B cell (primary cell): Measurements from ENCODE around the gene ABLIM3. TPM values are rescaled to one million over a fixed set of nuclear protein-coding genes. Genes with fewer than 3 reads are reported as not detected.

Experiments
- ATAC-seq: fragments of 200-7000 bp; cut with Tn5 transposase; one replicate; pipeline ENCODE4 v1.10.0; 2021; ENCODE audit warnings: low read depth, mild to moderate bottlenecking, moderate number of reproducible peaks, moderate library complexity
- CTCF ChIA-PET: fragments of 350-600 bp; sonication (Branson Sonifier 250); formaldehyde crosslinking; loops from one replicate; lab custom pipeline; 2021; ENCODE audit warnings: antibody characterized with exemption, inconsistent platforms; lab: Charles Lee
- POLR2A ChIA-PET: fragments of 350-600 bp; sonication (Branson Sonifier 250); formaldehyde crosslinking; loops from one replicate; lab custom pipeline; 2021; ENCODE audit warnings: antibody characterized with exemption; lab: Charles Lee
- DNase-seq: peaks from one replicate; pipeline ENCODE4 v3.0.0; 2013
- H2AFZ ChIP-seq: 2 replicates; pipeline ENCODE4 v1.6.1; 2012; ENCODE audit warnings: mild to moderate bottlenecking, low read depth, low read length; ENCODE audit not compliant: insufficient read depth, poor library complexity, severe bottlenecking
- H3K27ac ChIP-seq, 2 donors: 1 replicate in 1 of 2; 2 replicates in 1 of 2; pipeline ENCODE4 v1.5.1; 2012 to 2013; ENCODE audit warnings: low read length in 2 of 2, mild to moderate bottlenecking in 2 of 2, moderate library complexity in 1 of 2
- H3K27me3 ChIP-seq, 4 experiments: fragments of 200-600 bp in 1 of 4; sonication (generic) in 1 of 4; replicated peaks in 1 of 4; 1 replicate in 2 of 4; 2 replicates in 2 of 4; pipeline versions ENCODE4 v1.6.1 to v1.7.0; 2013 to 2016; ENCODE audit warnings: low read length in 3 of 4, mild to moderate bottlenecking in 2 of 4, mixed read lengths in 1 of 4, moderate library complexity in 1 of 4; ENCODE audit not compliant: insufficient read depth in 4 of 4, control insufficient read depth in 3 of 4; ENCODE audit errors: control extremely low read depth in 1 of 4
- H3K36me3 ChIP-seq, 2 experiments: replicated peaks in 1 of 2; 1 replicate in 1 of 2; 2 replicates in 1 of 2; pipeline versions ENCODE4 v1.6.1 to v1.7.1; 2013; ENCODE audit warnings: low read length in 1 of 2; ENCODE audit not compliant: insufficient read depth in 2 of 2, control insufficient read depth in 1 of 2; ENCODE audit errors: control extremely low read depth in 1 of 2, extremely low read depth in 1 of 2
- H3K4me1 ChIP-seq, 2 donors: fragments of 200-600 bp in 1 of 2; sonication (generic) in 1 of 2; 1 replicate in 1 of 2; 2 replicates in 1 of 2; pipeline versions ENCODE4 v1.5.1 to v1.6.1; 2013 to 2017; ENCODE audit warnings: low read length in 2 of 2; ENCODE audit not compliant: control insufficient read depth in 2 of 2, insufficient read depth in 2 of 2
- H3K4me2 ChIP-seq: replicated peaks from 2 replicates; pipeline ENCODE3; 2012; ENCODE audit warnings: mild to moderate bottlenecking, low read depth, low read length; ENCODE audit not compliant: poor library complexity, severe bottlenecking
- H3K4me3 ChIP-seq, 5 experiments: fragments of 200-600 bp in 1 of 5; sonication (generic) in 1 of 5; 1 replicate in 3 of 5; 2 replicates in 2 of 5; pipeline versions ENCODE4 v1.5.1 to v1.7.0; 2011 to 2016; ENCODE audit warnings: low read length in 4 of 5, mild to moderate bottlenecking in 4 of 5, low read depth in 2 of 5, control low read depth in 1 of 5, moderate library complexity in 1 of 5; ENCODE audit not compliant: insufficient read depth in 1 of 5; ENCODE audit errors: control extremely low read depth in 1 of 5, extremely low read depth in 1 of 5
- H3K79me2 ChIP-seq: fragments of 200-600 bp; sonication (generic); one replicate; pipeline ENCODE4 v1.6.0; 2016; ENCODE audit warnings: low read length; ENCODE audit not compliant: control insufficient read depth, insufficient read depth
- H3K9ac ChIP-seq: fragments of 200-600 bp; sonication (generic); 2 replicates; pipeline ENCODE4 v1.6.1; 2017; ENCODE audit warnings: mild to moderate bottlenecking, low read length, moderate library complexity
- H3K9me3 ChIP-seq, 3 donors: one replicate each; pipeline versions ENCODE4 v1.6.1 to v1.7.1; 2013; ENCODE audit warnings: low read length in 2 of 3; ENCODE audit not compliant: control insufficient read depth in 2 of 3, insufficient read depth in 1 of 3; ENCODE audit errors: control extremely low read depth in 1 of 3
- H4K20me1 ChIP-seq: 2 replicates; pipeline ENCODE4 v1.6.0; 2012; ENCODE audit warnings: mild to moderate bottlenecking, low read length; ENCODE audit not compliant: insufficient read depth, control insufficient read depth, poor library complexity, severe bottlenecking
- H3K27ac Mint-ChIP-seq: one replicate; pipeline ENCODE4 v1.8.0; 2021; ENCODE audit warnings: mixed read lengths
- H3K27me3 Mint-ChIP-seq: one replicate; pipeline ENCODE4 v1.8.0; 2021; ENCODE audit warnings: mixed read lengths
- H3K4me1 Mint-ChIP-seq: one replicate; pipeline ENCODE4 v1.8.0; 2021; ENCODE audit warnings: mixed read lengths
- H3K4me3 Mint-ChIP-seq: one replicate; pipeline ENCODE4 v1.8.0; 2021; ENCODE audit warnings: mixed read lengths
- H3K9me3 Mint-ChIP-seq: one replicate; pipeline ENCODE4 v1.8.0; 2022; ENCODE audit warnings: mixed read lengths; ENCODE audit not compliant: insufficient read depth
- EZH2 ChIP-seq: IDR thresholded peaks from 2 replicates; pipeline ENCODE4 v1.6.1; 2012; ENCODE audit warnings: borderline replicate concordance, low read depth, mild to moderate bottlenecking, moderate library complexity, low read length; ENCODE audit not compliant: insufficient read depth, poor library complexity, severe bottlenecking
- WGBS: methylation state at CpG from one replicate; pipeline ENCODE4 v1.1.5; 2013; ENCODE audit warnings: missing lambda C conversion rate; ENCODE audit not compliant: insufficient coverage; 5-methylcytosine and 5-hydroxymethylcytosine counted together
- intact Hi-C: fragments of 100-400 bp; cut with micrococcal nuclease; formaldehyde crosslinking; loops from one replicate; pipeline ENCODE4 v1.10.0; 2022
- polyA plus RNA-seq: library from polyadenylated mRNA; depleted of rRNA; stranded (reverse); fragments of >200 nt; gene quantifications from 2 replicates; pipeline ENCODE4 v1.2.3, GENCODE V29; 2012
- total RNA-seq, 2 donors: library from RNA; stranded (reverse); fragments of 120-200 nt in 1 of 2; gene quantifications; 1 replicate in 1 of 2; 2 replicates in 1 of 2; pipeline versions ENCODE4 v1.2.3 to v1.2.4, GENCODE V29; 2013 to 2022
- TF ChIP-seq, protein P1 (sequence below): fragments of 200-600 bp; IDR thresholded peaks from one replicate; pipeline ENCODE4 v1.8.0; 2022; ENCODE audit warnings: antibody characterized with exemption, mild to moderate bottlenecking

Gene ABLIM3
- total and polyA plus RNA-seq, 2 donors (not counting 1 experiment from before 2014, with no cell fraction given) = not detected

DNA sequence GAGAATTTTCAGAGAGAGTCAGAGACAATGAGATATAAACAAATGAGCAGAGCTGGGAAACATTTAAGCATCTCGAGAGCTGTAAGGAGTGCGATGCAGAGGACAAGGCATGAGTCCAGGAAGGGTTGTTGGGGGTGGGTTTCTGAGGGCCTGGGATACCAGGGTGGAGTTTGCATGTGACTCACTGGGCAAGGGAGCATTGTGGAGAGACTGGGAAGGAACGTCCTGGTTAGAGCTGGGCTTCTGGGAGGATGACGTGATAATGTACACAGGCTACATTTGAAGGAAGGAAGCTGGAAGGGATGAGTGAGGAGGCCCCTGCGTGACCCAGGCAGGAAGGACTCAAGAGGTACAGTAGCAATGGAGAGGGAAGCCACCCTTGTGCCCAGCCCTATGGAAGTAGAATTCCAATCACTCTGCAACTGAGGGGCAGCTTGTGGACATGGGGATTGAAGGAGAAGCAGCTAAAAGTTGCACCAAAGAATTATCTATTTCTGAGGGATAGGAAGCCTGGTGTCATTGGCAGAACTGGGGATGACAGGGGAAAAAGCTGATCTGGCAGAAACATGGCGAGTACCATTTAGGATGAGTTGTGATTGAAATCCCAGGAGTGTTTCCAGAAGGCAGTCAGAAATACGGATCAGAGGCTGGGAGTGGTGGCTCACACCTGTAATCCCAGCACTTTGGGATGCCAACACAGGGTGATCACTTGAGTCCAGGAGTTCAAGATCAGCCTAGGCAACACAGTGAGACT is 71.1 kb downstream of the ABLIM3 start:
- Histone ChIP-seq H3K27me3 (peaks cover 0 to 2% (median 0%) of the 10 kb centered on the region in 4 experiments), H3K27ac (no peak overlapping the region), H2AFZ (no peak overlapping the region), H3K4me3 (no peak overlapping the region), H3K9me3 (no peaks in the 10 kb centered on the region), H3K4me1 (no peaks in the 10 kb centered on the region), H3K79me2 (no peaks in the 10 kb centered on the region), H4K20me1 (no peaks in the 10 kb centered on the region), H3K4me2 (no peak overlapping the region), H3K36me3 (no peaks in the 10 kb centered on the region), H3K9ac (no peak overlapping the region)
- Mint-ChIP-seq H3K4me1 (no peaks in the 10 kb centered on the region), H3K27me3 (peaks cover 5% of the 10 kb centered on the region), H3K9me3 (no peaks in the 10 kb centered on the region), H3K4me3 (no peak overlapping the region), H3K27ac (no peak overlapping the region)
- POLR2A ChIA-PET = no interaction called here
- no peak for ATAC-seq
- CTCF ChIA-PET = no interaction called here
- 79% methylated on average over 7 of the region's 7 CpGs for WGBS
- intact Hi-C loops = no loop called here
- TF ChIP-seq EZH2 = no peak
- TF ChIP-seq, protein P1, sequence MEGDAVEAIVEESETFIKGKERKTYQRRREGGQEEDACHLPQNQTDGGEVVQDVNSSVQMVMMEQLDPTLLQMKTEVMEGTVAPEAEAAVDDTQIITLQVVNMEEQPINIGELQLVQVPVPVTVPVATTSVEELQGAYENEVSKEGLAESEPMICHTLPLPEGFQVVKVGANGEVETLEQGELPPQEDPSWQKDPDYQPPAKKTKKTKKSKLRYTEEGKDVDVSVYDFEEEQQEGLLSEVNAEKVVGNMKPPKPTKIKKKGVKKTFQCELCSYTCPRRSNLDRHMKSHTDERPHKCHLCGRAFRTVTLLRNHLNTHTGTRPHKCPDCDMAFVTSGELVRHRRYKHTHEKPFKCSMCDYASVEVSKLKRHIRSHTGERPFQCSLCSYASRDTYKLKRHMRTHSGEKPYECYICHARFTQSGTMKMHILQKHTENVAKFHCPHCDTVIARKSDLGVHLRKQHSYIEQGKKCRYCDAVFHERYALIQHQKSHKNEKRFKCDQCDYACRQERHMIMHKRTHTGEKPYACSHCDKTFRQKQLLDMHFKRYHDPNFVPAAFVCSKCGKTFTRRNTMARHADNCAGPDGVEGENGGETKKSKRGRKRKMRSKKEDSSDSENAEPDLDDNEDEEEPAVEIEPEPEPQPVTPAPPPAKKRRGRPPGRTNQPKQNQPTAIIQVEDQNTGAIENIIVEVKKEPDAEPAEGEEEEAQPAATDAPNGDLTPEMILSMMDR = no peak
- no peak for DNase-seq

DNA sequence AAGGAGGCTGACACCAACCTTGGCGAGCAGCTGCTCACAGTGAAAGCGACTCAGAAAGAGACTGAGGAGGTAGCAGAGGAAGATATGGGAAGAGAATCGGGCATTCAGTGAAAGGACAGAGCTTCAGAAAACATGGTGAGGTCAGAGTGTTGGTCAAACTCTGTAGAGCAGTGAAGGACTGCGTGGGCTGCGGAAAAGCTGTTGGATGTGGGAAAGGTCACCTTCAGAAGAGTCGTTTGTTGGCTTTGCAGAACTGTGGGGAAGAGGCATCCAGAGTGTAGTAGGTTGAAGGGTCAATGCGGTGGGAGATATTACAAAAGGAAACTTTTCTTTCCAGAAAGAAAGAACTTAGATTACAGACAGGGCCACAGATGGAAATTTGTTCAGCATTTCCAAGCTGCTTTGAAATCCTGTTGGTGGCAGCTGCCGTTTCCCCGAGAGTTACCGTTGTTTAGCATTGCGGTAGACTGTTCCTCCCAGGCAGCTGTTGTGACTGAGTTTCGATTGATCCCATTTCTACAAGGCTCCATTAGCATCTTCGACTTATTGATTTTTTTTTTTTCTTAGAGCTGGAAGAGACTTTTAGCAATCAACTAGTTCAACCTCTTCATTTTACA is 72.1 kb downstream of the ABLIM3 start:
- TF ChIP-seq, protein P1 = no peak
- no peak for TF ChIP-seq EZH2
- no peaks in the 10 kb centered on the region for H4K20me1 ChIP-seq
- no peak for DNase-seq
- no peaks in the 10 kb centered on the region for H3K9me3 Mint-ChIP-seq
- no peak overlapping the region for H2AFZ ChIP-seq
- no peak overlapping the region for H3K9ac ChIP-seq
- no peak overlapping the region for H3K27ac ChIP-seq
- H3K4me3 ChIP-seq = no peak overlapping the region
- H3K9me3 ChIP-seq = no peaks in the 10 kb centered on the region
- no peak overlapping the region for H3K27ac Mint-ChIP-seq
- H3K79me2 ChIP-seq = no peaks in the 10 kb centered on the region
- intact Hi-C loops = no loop called here
- H3K4me1 ChIP-seq = no peaks in the 10 kb centered on the region
- H3K27me3 Mint-ChIP-seq = peaks cover 5% of the 10 kb centered on the region
- H3K4me1 Mint-ChIP-seq = no peaks in the 10 kb centered on the region
- no peak overlapping the region for H3K4me3 Mint-ChIP-seq
- no peak overlapping the region for H3K4me2 ChIP-seq
- ChIA-PET CTCF (no interaction called here), POLR2A (no interaction called here)
- ATAC-seq = no peak
- H3K27me3 ChIP-seq = peaks cover 0 to 2% (median 0%) of the 10 kb centered on the region in 4 experiments
- 94% methylated on average over 11 of the region's 13 CpGs for WGBS
- H3K36me3 ChIP-seq = no peaks in the 10 kb centered on the region
